T-helper 17 cell (primary cell): ENCODE results near the gene DNM2. TPM values are rescaled to one million over a fixed set of nuclear protein-coding genes. Genes with fewer than 3 reads are reported as not detected.

Experiments used
- ATAC-seq: fragments of 150-1000 bp; cut with Tn5 transposase; 2 replicates; pipeline ENCODE4 v1.10.0; 2021; ENCODE audit warnings: mild to moderate bottlenecking, moderate library complexity
- DNase-seq, 3 donors: peaks; one replicate each; pipeline versions ENCODE4 v3.0.0 to v3.0.0-alpha.2; 2020 to 2021
- H3K9me3 ChIP-seq: one replicate; pipeline ENCODE4 v1.7.0; 2013; ENCODE audit warnings: low read length, mild to moderate bottlenecking; ENCODE audit not compliant: control insufficient read depth, poor library complexity, severe bottlenecking
- H3K27ac Mint-ChIP-seq: one replicate; pipeline ENCODE4 v1.8.0; 2022; ENCODE audit warnings: mild to moderate bottlenecking, moderate library complexity, mixed read lengths
- H3K27me3 Mint-ChIP-seq: one replicate; pipeline ENCODE4 v1.8.0; 2022; ENCODE audit warnings: mixed read lengths
- H3K36me3 Mint-ChIP-seq: one replicate; pipeline ENCODE4 v1.8.0; 2022; ENCODE audit warnings: low read depth, mixed read lengths
- H3K4me1 Mint-ChIP-seq: one replicate; pipeline ENCODE4 v1.8.0; 2022; ENCODE audit warnings: mild to moderate bottlenecking, mixed read lengths
- H3K4me3 Mint-ChIP-seq: one replicate; pipeline ENCODE4 v1.8.0; 2022; ENCODE audit warnings: mild to moderate bottlenecking, moderate library complexity, mixed read lengths
- total RNA-seq, 4 donors: library from RNA in 2 of 4; stranded (reverse) in 2 of 4; gene quantifications; one replicate each; pipeline ENCODE4 v1.2.3 and lab custom pipeline; 2022 to 2026

DNM2 gene
- total RNA-seq, 2 donors from 2014 or later: 267 to 273 TPM

GRCh38 chr19:10720607-10721125 lies 2.8 kb downstream of the DNM2 start:
- no peak for DNase-seq
- H3K27me3 Mint-ChIP-seq: no peaks in the 10 kb centered on the region
- peak overlapping the region; percentile 83 for H3K27ac Mint-ChIP-seq
- no peak for ATAC-seq
- H3K36me3 Mint-ChIP-seq: no peaks in the 10 kb centered on the region
- peak overlapping the region; percentile 97 for H3K4me3 Mint-ChIP-seq
- H3K9me3 ChIP-seq: no peaks in the 10 kb centered on the region
- H3K4me1 Mint-ChIP-seq: peaks cover 36% of the 10 kb centered on the region

- ATAC-seq (no peak), DNase-seq (no peak)
- no peaks in the 10 kb centered on the region for H3K9me3 ChIP-seq
- H3K27me3 Mint-ChIP-seq: no peaks in the 10 kb centered on the region
- H3K36me3 Mint-ChIP-seq: no peaks in the 10 kb centered on the region
- no peak overlapping the region for H3K27ac Mint-ChIP-seq
- H3K4me3 Mint-ChIP-seq: no peak overlapping the region
- peaks cover 45% of the 10 kb centered on the region for H3K4me1 Mint-ChIP-seq
Observed at GRCh38 chr19:10723591-10723990, 5.7 kb downstream of the DNM2 start.

- H3K27me3 Mint-ChIP-seq: no peaks in the 10 kb centered on the region
Observed at GRCh38 chr19:10724573-10725071, 6.7 kb downstream of the DNM2 start.

GRCh38 chr19:10725415-10725814 lies 7.5 kb downstream of the DNM2 start:
- Mint-ChIP-seq H3K36me3 (no peaks in the 10 kb centered on the region), H3K4me3 (no peak overlapping the region), H3K27me3 (no peaks in the 10 kb centered on the region), H3K27ac (peak overlapping the region; percentile 72), H3K4me1 (peaks cover 45% of the 10 kb centered on the region)
- ATAC-seq (no peak), DNase-seq (no peak)
- no peaks in the 10 kb centered on the region for H3K9me3 ChIP-seq

More at GRCh38 chr19:10724573-10725071, 6.7 kb downstream of the DNM2 start:
- no peak for ATAC-seq
- DNase-seq: no peak
- Mint-ChIP-seq H3K4me1 (peaks cover 41% of the 10 kb centered on the region), H3K27ac (peak overlapping the region; percentile 72), H3K36me3 (no peaks in the 10 kb centered on the region), H3K4me3 (no peak overlapping the region)
- no peaks in the 10 kb centered on the region for H3K9me3 ChIP-seq

GRCh38 chr19:10726268-10726667 lies 8.4 kb downstream of the DNM2 start:
- no peaks in the 10 kb centered on the region for H3K9me3 ChIP-seq
- H3K36me3 Mint-ChIP-seq: no peaks in the 10 kb centered on the region
- ATAC-seq: no peak
- H3K4me1 Mint-ChIP-seq: peaks cover 42% of the 10 kb centered on the region
- H3K27ac Mint-ChIP-seq: peak overlapping the region; percentile 91
- H3K27me3 Mint-ChIP-seq: no peaks in the 10 kb centered on the region
- no peak overlapping the region for H3K4me3 Mint-ChIP-seq
- no peak for DNase-seq

- H3K9me3 ChIP-seq: no peaks in the 10 kb centered on the region
- Mint-ChIP-seq H3K27ac (peak overlapping the region; percentile 91), H3K27me3 (no peaks in the 10 kb centered on the region), H3K4me1 (peaks cover 45% of the 10 kb centered on the region), H3K36me3 (no peaks in the 10 kb centered on the region), H3K4me3 (peak overlapping the region; percentile 53)
- ATAC-seq (no peak), DNase-seq (no peak)
Observed at GRCh38 chr19:10727685-10728201, 9.9 kb downstream of the DNM2 start.

- H3K4me3 Mint-ChIP-seq: peak overlapping the region; percentile 63
- H3K36me3 Mint-ChIP-seq: no peaks in the 10 kb centered on the region
- H3K27me3 Mint-ChIP-seq: no peaks in the 10 kb centered on the region
- peaks cover 36% of the 10 kb centered on the region for H3K4me1 Mint-ChIP-seq
- DNase-seq (no peak), ATAC-seq (no peak)
- peak overlapping the region; percentile 87 for H3K27ac Mint-ChIP-seq
- H3K9me3 ChIP-seq: no peaks in the 10 kb centered on the region
Observed at GRCh38 chr19:10729411-10729810, 11.5 kb downstream of the DNM2 start.

GRCh38 chr19:10730932-10731331 lies 13.1 kb downstream of the DNM2 start:
- Mint-ChIP-seq H3K27ac (peak overlapping the region; percentile 100), H3K27me3 (no peaks in the 10 kb centered on the region), H3K36me3 (no peaks in the 10 kb centered on the region), H3K4me3 (peak overlapping the region; percentile 80), H3K4me1 (peaks cover 36% of the 10 kb centered on the region)
- ATAC-seq (no peak), DNase-seq (no peak)
- H3K9me3 ChIP-seq: no peaks in the 10 kb centered on the region

GRCh38 chr19:10735741-10736140 lies 17.9 kb downstream of the DNM2 start:
- ATAC-seq (no peak), DNase-seq (no peak)
- no peak overlapping the region for H3K4me3 Mint-ChIP-seq
- H3K27me3 Mint-ChIP-seq: no peaks in the 10 kb centered on the region
- H3K36me3 Mint-ChIP-seq: peaks cover 3% of the 10 kb centered on the region
- peaks cover 29% of the 10 kb centered on the region for H3K4me1 Mint-ChIP-seq
- peak overlapping the region; percentile 74 for H3K27ac Mint-ChIP-seq
- no peaks in the 10 kb centered on the region for H3K9me3 ChIP-seq

- H3K4me1 Mint-ChIP-seq: peaks cover 31% of the 10 kb centered on the region
- peaks cover 5% of the 10 kb centered on the region for H3K36me3 Mint-ChIP-seq
- ATAC-seq (no peak), DNase-seq (no peak)
- no peaks in the 10 kb centered on the region for H3K27me3 Mint-ChIP-seq
- H3K27ac Mint-ChIP-seq: no peak overlapping the region
- peak overlapping the region; percentile 43 for H3K4me3 Mint-ChIP-seq
- H3K9me3 ChIP-seq: no peaks in the 10 kb centered on the region
Observed at GRCh38 chr19:10736189-10736588, 18.3 kb downstream of the DNM2 start.

GRCh38 chr19:10736916-10737551 lies 19.2 kb downstream of the DNM2 start:
- H3K9me3 ChIP-seq: no peaks in the 10 kb centered on the region
- peaks cover 5% of the 10 kb centered on the region for H3K36me3 Mint-ChIP-seq
- no peaks in the 10 kb centered on the region for H3K27me3 Mint-ChIP-seq
- no peak overlapping the region for H3K4me3 Mint-ChIP-seq
- peak overlapping the region; percentile 62 for H3K27ac Mint-ChIP-seq
- DNase-seq (no peak), ATAC-seq (no peak)
- H3K4me1 Mint-ChIP-seq: peaks cover 30% of the 10 kb centered on the region

- H3K4me1 Mint-ChIP-seq: peaks cover 33% of the 10 kb centered on the region
- ATAC-seq (peak; percentile 33), DNase-seq (no peak)
- H3K36me3 Mint-ChIP-seq: peaks cover 5% of the 10 kb centered on the region
- H3K4me3 Mint-ChIP-seq: no peak overlapping the region
- no peaks in the 10 kb centered on the region for H3K27me3 Mint-ChIP-seq
- no peaks in the 10 kb centered on the region for H3K9me3 ChIP-seq
- peak overlapping the region; percentile 62 for H3K27ac Mint-ChIP-seq
Observed at GRCh38 chr19:10737722-10738121, 19.8 kb downstream of the DNM2 start.

- peak overlapping the region; percentile 46 for H3K27ac Mint-ChIP-seq
- ATAC-seq: no peak
- no peak overlapping the region for H3K4me3 Mint-ChIP-seq
- H3K27me3 Mint-ChIP-seq: no peaks in the 10 kb centered on the region
- no peaks in the 10 kb centered on the region for H3K9me3 ChIP-seq
- H3K36me3 Mint-ChIP-seq: peaks cover 5% of the 10 kb centered on the region
- no peak for DNase-seq
- H3K4me1 Mint-ChIP-seq: peaks cover 37% of the 10 kb centered on the region
Observed at GRCh38 chr19:10740798-10741197, 22.9 kb downstream of the DNM2 start.

GRCh38 chr19:10742476-10742875 lies 24.6 kb downstream of the DNM2 start:
- H3K4me3 Mint-ChIP-seq: no peak overlapping the region
- peak overlapping the region; percentile 46 for H3K27ac Mint-ChIP-seq
- H3K27me3 Mint-ChIP-seq: no peaks in the 10 kb centered on the region
- no peak for DNase-seq
- no peak for ATAC-seq
- no peaks in the 10 kb centered on the region for H3K9me3 ChIP-seq
- H3K4me1 Mint-ChIP-seq: peaks cover 38% of the 10 kb centered on the region
- H3K36me3 Mint-ChIP-seq: peaks cover 5% of the 10 kb centered on the region
